HG03045 (cell line): ENCODE results near the gene LBHD1.
"Not testable (repeated sequence)": the region's sequence is repeated elsewhere in the genome, so short reads cannot be mapped to it uniquely, and the experiment has no call there.

Experiments
- ATAC-seq: cut with Tn5 transposase; IDR thresholded peaks from one replicate; pipeline ENCODE4 v1.9.1; 2021; ENCODE audit warnings: mild to moderate bottlenecking, moderate library complexity; ENCODE audit not compliant: unreplicated experiment

The LBHD1 gene

DNA sequence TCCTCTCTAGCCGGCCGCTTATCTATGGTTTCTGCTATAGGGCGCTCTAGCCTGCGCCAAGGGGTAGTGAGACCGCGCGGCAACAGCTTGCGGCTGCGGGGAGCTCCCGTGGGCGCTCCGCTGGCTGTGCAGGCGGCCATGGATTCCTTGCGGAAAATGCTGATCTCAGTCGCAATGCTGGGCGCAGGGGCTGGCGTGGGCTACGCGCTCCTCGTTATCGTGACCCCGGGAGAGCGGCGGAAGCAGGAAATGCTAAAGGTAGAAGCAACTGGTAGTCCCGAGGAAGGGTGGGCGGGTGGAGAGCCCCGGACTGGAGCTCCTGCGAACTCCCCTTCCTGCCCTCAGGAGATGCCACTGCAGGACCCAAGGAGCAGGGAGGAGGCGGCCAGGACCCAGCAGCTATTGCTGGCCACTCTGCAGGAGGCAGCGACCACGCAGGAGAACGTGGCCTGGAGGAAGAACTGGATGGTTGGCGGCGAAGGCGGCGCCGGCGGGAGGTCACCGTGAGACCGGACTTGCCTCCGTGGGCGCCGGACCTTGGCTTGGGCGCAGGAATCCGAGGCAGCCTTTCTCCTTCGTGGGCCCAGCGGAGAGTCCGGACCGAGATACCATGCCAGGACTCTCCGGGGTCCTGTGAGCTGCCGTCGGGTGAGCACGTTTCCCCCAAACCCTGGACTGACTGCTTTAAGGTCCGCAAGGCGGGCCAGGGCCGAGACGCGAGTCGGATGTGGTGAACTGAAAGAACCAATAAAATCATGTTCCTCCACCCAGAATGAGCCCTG, at the start of gene LBHD1, which contains the start of gene UQCC3:
Gene LBHD1, minus strand, starts transcription at position 660 of the 782 bp plus-strand sequence. CDS start 2,236 bp downstream, outside the sequence.
Gene UQCC3, plus strand, starts transcription at position 66 of the 782 bp plus-strand sequence. Its CDS starts 73 bp downstream, at position 139.
- peak; percentile 47 for ATAC-seq

- no peak for ATAC-seq
These were observed 47.4 kb upstream of the LBHD1 start for GRCh38 chr11:62719302-62719978.

- no peak for ATAC-seq
These were observed 44.7 kb upstream of the LBHD1 start for GRCh38 chr11:62716816-62717215.

GRCh38 chr11:62716206-62716605, 44.1 kb upstream of the LBHD1 start:
- ATAC-seq: no peak

GRCh38 chr11:62715150-62716130, 43.4 kb upstream of the LBHD1 start:
- no peak for ATAC-seq

DNA sequence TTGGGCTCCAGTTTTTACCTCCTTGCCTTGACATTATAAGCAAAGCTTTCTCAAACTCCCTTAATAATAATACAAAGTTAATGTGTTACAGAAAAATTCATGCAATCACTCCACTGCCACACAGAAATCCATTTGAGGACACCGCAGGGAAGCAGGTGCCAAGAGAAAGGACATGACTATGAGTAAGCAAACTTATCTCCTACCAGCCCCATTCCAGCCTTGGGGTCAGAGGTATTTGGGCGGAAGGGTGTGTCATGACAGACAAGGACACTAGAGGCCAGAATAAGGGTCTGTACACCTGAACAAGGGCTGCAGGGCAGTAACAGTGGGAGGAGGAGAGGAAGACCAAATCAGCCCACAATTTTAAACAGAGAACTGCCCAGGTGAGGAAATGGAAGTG, 41.3 kb upstream of the LBHD1 start:
- ATAC-seq: no peak

- no peak for ATAC-seq
These were observed 40.8 kb upstream of the LBHD1 start for GRCh38 chr11:62712861-62713260.

DNA sequence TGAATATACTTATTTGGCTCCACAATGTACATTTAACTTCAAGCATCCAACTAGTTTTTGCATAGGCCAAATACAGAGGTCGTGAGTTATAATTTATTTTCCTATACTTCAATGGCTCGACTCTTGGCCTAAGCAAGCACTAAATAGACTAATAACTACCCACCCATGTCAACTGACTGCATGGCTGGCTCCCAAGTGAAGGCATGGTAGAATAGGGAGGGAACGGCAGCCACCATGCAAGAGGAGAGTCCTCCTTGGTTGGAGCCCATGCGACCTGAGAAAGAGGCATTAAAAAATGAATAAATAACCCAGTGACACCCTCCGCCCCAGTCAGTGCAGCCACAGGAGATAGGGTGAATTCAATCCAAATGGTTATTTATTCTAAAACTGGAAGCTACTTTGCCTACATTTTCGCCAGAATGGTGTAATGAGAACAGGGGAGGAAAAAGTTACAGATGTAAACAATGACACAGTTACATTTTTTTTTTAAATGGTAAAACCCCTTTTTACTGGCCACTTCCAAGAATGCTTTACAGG, 40.3 kb upstream of the LBHD1 start:
- no peak for ATAC-seq

DNA sequence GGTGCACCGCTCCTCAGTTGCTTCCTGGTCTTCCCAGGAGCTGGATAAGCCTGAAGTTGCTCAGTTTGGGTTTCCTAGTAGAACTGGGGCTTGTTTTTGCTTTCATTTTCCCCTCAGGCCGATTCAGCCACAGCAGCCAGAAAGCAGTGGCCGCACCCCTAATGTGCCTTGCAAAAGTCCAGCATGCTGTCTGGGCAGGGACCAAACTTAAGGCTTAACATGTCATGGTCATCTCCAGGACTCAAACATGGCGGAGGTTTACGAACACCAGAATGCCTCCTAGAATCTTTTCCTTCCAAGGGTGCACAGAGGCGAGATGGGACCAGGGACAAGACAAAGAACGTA, 37.9 kb upstream of the LBHD1 start:
- ATAC-seq: no peak

- peak; percentile 72 for ATAC-seq
These were observed 37.4 kb upstream of the LBHD1 start for GRCh38 chr11:62709247-62710000.

- ATAC-seq: no peak
These were observed 36.7 kb upstream of the LBHD1 start for GRCh38 chr11:62708793-62709192.

- no peak for ATAC-seq
These were observed 36.3 kb upstream of the LBHD1 start for GRCh38 chr11:62708392-62708791.

GRCh38 chr11:62707277-62707861, 35.3 kb upstream of the LBHD1 start, which contains the start of the genes BSCL2 and GNG3:
Gene BSCL2 (minus strand): TSS chr11:62707424. CDS start chr11:62707195, 229 bp downstream.
Gene GNG3 (plus strand): TSS chr11:62707676. CDS start chr11:62708296, 620 bp downstream.
- ATAC-seq: no peak

- ATAC-seq: no peak
These were observed 34.8 kb upstream of the LBHD1 start for GRCh38 chr11:62706850-62707247.

DNA sequence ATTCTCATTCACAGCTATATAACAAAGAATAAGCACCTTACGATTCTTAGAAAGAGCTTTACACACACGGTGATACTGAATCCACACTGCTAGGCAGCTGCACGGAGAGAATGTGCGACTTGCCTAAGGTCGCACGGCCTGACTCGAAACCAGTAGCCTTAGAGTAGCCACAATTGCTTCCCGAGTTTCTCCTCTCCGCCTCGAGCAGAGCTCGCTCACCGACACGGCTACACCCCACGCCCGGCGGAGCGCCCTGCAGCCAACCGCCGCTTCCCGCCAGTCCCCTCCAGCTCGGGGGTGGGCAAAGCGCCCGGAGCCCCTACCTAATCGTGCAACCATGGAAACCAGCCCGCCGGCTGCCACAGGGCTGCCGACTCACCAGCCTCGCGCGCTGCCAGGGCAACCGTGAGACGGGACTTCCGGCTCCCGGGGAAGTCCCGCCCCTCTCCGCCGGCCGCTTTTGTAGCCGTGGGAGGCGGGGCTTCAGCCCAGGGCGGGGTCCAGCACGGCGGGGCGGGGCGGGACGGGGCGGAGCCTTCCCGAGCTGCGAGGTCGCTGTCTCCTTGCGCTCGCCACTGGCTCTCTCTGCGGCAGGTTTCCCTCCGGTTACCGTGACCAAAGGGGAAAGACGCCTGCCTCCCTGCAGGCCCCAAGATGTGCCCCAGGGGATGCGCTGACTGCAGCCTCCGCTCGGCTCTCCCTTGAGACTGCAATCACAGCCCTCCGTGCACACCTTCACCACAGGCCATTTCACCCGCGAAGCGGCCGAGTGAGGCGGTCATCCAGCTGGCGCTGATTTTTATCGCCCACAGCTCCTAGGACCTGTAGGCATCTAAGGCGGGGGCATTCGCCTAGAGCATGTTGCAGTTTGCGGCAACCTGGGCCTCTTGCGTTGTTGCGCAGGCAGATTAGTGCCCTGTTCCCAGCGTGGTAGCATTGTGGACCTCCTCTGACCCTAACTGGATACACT, 34.1 kb upstream of the LBHD1 start:
- ATAC-seq: peak; percentile 57

GRCh38 chr11:62705413-62705812, 33.3 kb upstream of the LBHD1 start:
- ATAC-seq: no peak

- ATAC-seq: not testable (repeated sequence)
These were observed 31.9 kb upstream of the LBHD1 start for GRCh38 chr11:62703921-62704320.

- no peak for ATAC-seq
These were observed 30.2 kb upstream of the LBHD1 start for GRCh38 chr11:62702246-62702645.
